ENCODE results near the gene PARVB.

- TF ChIP-seq CTCF (optimal IDR thresholded peaks at IDR 0.05 in 1 of 3, IDR thresholded peaks at IDR 0.05 in 1 of 3, conservative IDR thresholded peaks at IDR 0.05 in 1 of 3; ENCODE audit: extremely low read depth in 1 of 3, insufficient read depth in 2 of 3, low read length in 3 of 3) (no peak), EZH2 (IDR thresholded peaks at IDR 0.05; ENCODE audit: low read length) (no peak)
Measured at GRCh38 chr22:44012591-44012990, 11.5 kb upstream of the PARVB start.
